Large intestine (tissue), 12 donors: ENCODE data around the gene CFLAR. TPM values are rescaled to one million over a fixed set of nuclear protein-coding genes. Genes with fewer than 3 reads are reported as not detected.

Source experiments
- DNase-seq, 2 donors: peaks; one replicate each; pipeline versions ENCODE4 v3.0.0 to v3.0.0-alpha.2; 2013
- H3K27ac ChIP-seq: one replicate; pipeline ENCODE4 v1.5.1; 2013; ENCODE audit warnings: low read length
- H3K27me3 ChIP-seq: 2 replicates; pipeline ENCODE4 v1.6.1; 2013; ENCODE audit warnings: low read length; ENCODE audit not compliant: control insufficient read depth, insufficient read depth
- H3K36me3 ChIP-seq: 2 replicates; pipeline ENCODE4 v1.6.1; 2013; ENCODE audit warnings: low read length; ENCODE audit not compliant: control insufficient read depth, insufficient read depth
- H3K4me1 ChIP-seq: one replicate; pipeline ENCODE4 v1.6.1; 2013; ENCODE audit warnings: low read length; ENCODE audit not compliant: control insufficient read depth, insufficient read depth
- H3K4me3 ChIP-seq: one replicate; pipeline ENCODE4 v1.5.1; 2013; ENCODE audit warnings: low read length
- H3K9me3 ChIP-seq: one replicate; pipeline ENCODE4 v1.6.1; 2013; ENCODE audit warnings: mild to moderate bottlenecking, low read depth, low read length, moderate library complexity; ENCODE audit not compliant: control insufficient read depth
- WGBS: methylation state at CpG from one replicate; pipeline ENCODE4 v1.1.5; 2013; ENCODE audit warnings: low lambda C conversion rate; ENCODE audit not compliant: insufficient coverage; 5-methylcytosine and 5-hydroxymethylcytosine counted together
- long read RNA-seq, 11 donors: transcript quantifications; one replicate each; lab custom pipeline, GENCODE V29; 2026
- polyA plus RNA-seq: library from polyadenylated mRNA; unstranded; fragments of 120-200 nt; gene quantifications from one replicate; pipeline ENCODE4 v1.2.1, GENCODE V29; 2013

CFLAR gene
- 90.6 TPM for polyA plus RNA-seq
- long read RNA-seq, donor 1, full-length matches to known transcripts: 3 of 3 reads
- long read RNA-seq, donor 1, partial matches to known transcripts: 0 of 3 reads
- long read RNA-seq, donor 1, other reads (novel, unspliced or antisense): 0 of 3 reads
- long read RNA-seq, donor 2, full-length matches to known transcripts: 18 of 29 reads
- long read RNA-seq, donor 2, partial matches to known transcripts: 11 of 29 reads
- long read RNA-seq, donor 2, other reads (novel, unspliced or antisense): 0 of 29 reads
- long read RNA-seq, donor 3: 0 reads
- long read RNA-seq, donor 4, partial matches to known transcripts: 0 of 2 reads
- long read RNA-seq, donor 4, other reads (novel, unspliced or antisense): 0 of 2 reads
- long read RNA-seq, donor 5, full-length matches to known transcripts: 5 of 5 reads
- long read RNA-seq, donor 5, partial matches to known transcripts: 0 of 5 reads
- long read RNA-seq, donor 5, other reads (novel, unspliced or antisense): 0 of 5 reads
- long read RNA-seq, donor 6, full-length matches to known transcripts: 10 of 10 reads
- long read RNA-seq, donor 6, partial matches to known transcripts: 0 of 10 reads
- long read RNA-seq, donor 6, other reads (novel, unspliced or antisense): 0 of 10 reads
- long read RNA-seq, donor 7, full-length matches to known transcripts: 6 of 6 reads
- long read RNA-seq, donor 7, partial matches to known transcripts: 0 of 6 reads
- long read RNA-seq, donor 7, other reads (novel, unspliced or antisense): 0 of 6 reads
- long read RNA-seq, donor 8, full-length matches to known transcripts: 14 of 14 reads
- long read RNA-seq, donor 8, partial matches to known transcripts: 0 of 14 reads
- long read RNA-seq, donor 8, other reads (novel, unspliced or antisense): 0 of 14 reads
- long read RNA-seq, donor 9, full-length matches to known transcripts: 9 of 15 reads
- long read RNA-seq, donor 9, partial matches to known transcripts: 6 of 15 reads
- long read RNA-seq, donor 9, other reads (novel, unspliced or antisense): 0 of 15 reads
- long read RNA-seq, donor 10, full-length matches to known transcripts: 12 of 17 reads
- long read RNA-seq, donor 10, partial matches to known transcripts: 5 of 17 reads
- long read RNA-seq, donor 10, other reads (novel, unspliced or antisense): 0 of 17 reads
- long read RNA-seq, donor 11, full-length matches to known transcripts: 6 of 6 reads
- long read RNA-seq, donor 11, partial matches to known transcripts: 0 of 6 reads
- long read RNA-seq, donor 11, other reads (novel, unspliced or antisense): 0 of 6 reads

GRCh38 chr2:201116115-201116958 is at the start of gene CFLAR:
TSS of gene CFLAR (plus strand) at chr2:201116164. CDS start at chr2:201129866, 13,702 bp downstream.
- H3K36me3 ChIP-seq: no peaks in the 10 kb centered on the region
- H3K27ac ChIP-seq: peak within 1 kb of the TSS; percentile 92
- peaks cover 12% of the 10 kb centered on the region for H3K4me1 ChIP-seq
- H3K9me3 ChIP-seq: peaks cover 5% of the 10 kb centered on the region
- peak; percentile 88 to 95 for DNase-seq
- peak within 1 kb of the TSS; percentile 83 for H3K4me3 ChIP-seq
- WGBS: no CpG with 5 or more reads among the region's 75 CpGs
- H3K27me3 ChIP-seq: no peaks in the 10 kb centered on the region

GRCh38 chr2:201070948-201071478 is 45.0 kb upstream of the CFLAR start:
- no peaks in the 10 kb centered on the region for H3K36me3 ChIP-seq
- no peaks in the 10 kb centered on the region for H3K9me3 ChIP-seq
- WGBS: no CpG with 5 or more reads among the region's 21 CpGs
- no peaks in the 10 kb centered on the region for H3K27me3 ChIP-seq
- H3K4me3 ChIP-seq: peak overlapping the region; percentile 97
- peak overlapping the region; percentile 88 for H3K27ac ChIP-seq
- H3K4me1 ChIP-seq: peaks cover 4% of the 10 kb centered on the region
- DNase-seq: peak in 1 of 2 donors; percentile 0

- no CpG with 5 or more reads among the region's 34 CpGs for WGBS
- H3K27me3 ChIP-seq: no peaks in the 10 kb centered on the region
- H3K9me3 ChIP-seq: no peaks in the 10 kb centered on the region
- H3K4me1 ChIP-seq: peaks cover 4% of the 10 kb centered on the region
- no peaks in the 10 kb centered on the region for H3K36me3 ChIP-seq
- peak within 1 kb of the TSS; percentile 97 for H3K4me3 ChIP-seq
- peak within 1 kb of the TSS; percentile 88 for H3K27ac ChIP-seq
- DNase-seq: peak; percentile 95 to 97
Measured at GRCh38 chr2:201071479-201072200, 44.3 kb upstream of the CFLAR start, which contains the start of the genes HYCC2 and NDUFB3. TSS of gene HYCC2 (minus strand) at chr2:201071671. CDS start at chr2:201024009, 47,662 bp downstream. TSS of gene NDUFB3 (plus strand) at chr2:201072001. CDS start at chr2:201078883, 6,882 bp downstream.

GRCh38 chr2:201072201-201072530 is 43.8 kb upstream of the CFLAR start:
- Histone ChIP-seq H3K9me3 (no peaks in the 10 kb centered on the region), H3K4me3 (peak overlapping the region; percentile 97), H3K4me1 (peaks cover 4% of the 10 kb centered on the region), H3K27me3 (no peaks in the 10 kb centered on the region), H3K36me3 (no peaks in the 10 kb centered on the region), H3K27ac (peak overlapping the region; percentile 88)
- DNase-seq: no peak
- WGBS: no CpG with 5 or more reads among the region's 5 CpGs

GRCh38 chr2:201073071-201073470 is 42.9 kb upstream of the CFLAR start:
- Histone ChIP-seq H3K27me3 (no peaks in the 10 kb centered on the region), H3K9me3 (no peaks in the 10 kb centered on the region), H3K4me3 (no peak overlapping the region), H3K27ac (no peak overlapping the region), H3K36me3 (no peaks in the 10 kb centered on the region), H3K4me1 (peaks cover 4% of the 10 kb centered on the region)
- 80% methylated on average over 1 of the region's 1 CpG for whole genome bisulfite sequencing
- DNase-seq: no peak

GRCh38 chr2:201074996-201075395 is 41.0 kb upstream of the CFLAR start:
- WGBS: 92% methylated on average over 2 of the region's 7 CpGs
- DNase-seq: no peak

GRCh38 chr2:201084863-201085262 is 31.1 kb upstream of the CFLAR start:
- Histone ChIP-seq H3K36me3 (peaks cover 42% of the 10 kb centered on the region), H3K9me3 (no peaks in the 10 kb centered on the region), H3K4me3 (no peak overlapping the region), H3K4me1 (no peaks in the 10 kb centered on the region), H3K27me3 (no peaks in the 10 kb centered on the region), H3K27ac (no peak overlapping the region)
- no peak for DNase-seq
- no CpG with 5 or more reads among the region's 2 CpGs for WGBS

More at GRCh38 chr2:201074996-201075395, 41.0 kb upstream of the CFLAR start:
- H3K4me3 ChIP-seq: no peak overlapping the region
- no peaks in the 10 kb centered on the region for H3K9me3 ChIP-seq
- no peak overlapping the region for H3K27ac ChIP-seq
- H3K36me3 ChIP-seq: peaks cover 10% of the 10 kb centered on the region
- H3K4me1 ChIP-seq: peaks cover 4% of the 10 kb centered on the region
- H3K27me3 ChIP-seq: no peaks in the 10 kb centered on the region

DNA sequence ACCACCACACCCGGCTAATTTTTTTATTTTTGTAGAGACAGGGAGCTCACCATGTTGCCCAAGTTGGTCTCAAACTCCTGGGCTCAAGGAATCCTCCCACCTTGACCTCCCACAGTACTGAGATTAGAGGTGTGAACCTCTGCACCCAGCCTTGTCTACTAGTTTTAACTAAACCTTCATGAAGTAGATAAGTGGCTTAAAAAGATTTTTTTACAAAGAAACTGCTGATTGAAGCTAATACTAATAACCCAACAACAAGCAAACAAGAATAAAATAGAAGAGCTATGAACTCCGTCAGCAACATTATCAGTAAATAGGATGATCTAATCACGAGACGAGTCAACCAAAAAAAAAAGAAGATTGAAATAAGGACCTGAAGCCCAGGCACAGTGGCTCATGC is 25.4 kb upstream of the CFLAR start:
- no peak for DNase-seq
- no peaks in the 10 kb centered on the region for H3K9me3 ChIP-seq
- no peaks in the 10 kb centered on the region for H3K4me1 ChIP-seq
- H3K4me3 ChIP-seq: no peak overlapping the region
- H3K36me3 ChIP-seq: peaks cover 15% of the 10 kb centered on the region
- H3K27me3 ChIP-seq: no peaks in the 10 kb centered on the region
- no peak overlapping the region for H3K27ac ChIP-seq
- WGBS: no CpG with 5 or more reads among the region's 4 CpGs

- WGBS: no CpG with 5 or more reads among the region's 5 CpGs
Measured at GRCh38 chr2:201093573-201093972, 22.4 kb upstream of the CFLAR start.

More at GRCh38 chr2:201093573-201093972, 22.4 kb upstream of the CFLAR start:
- DNase-seq: no peak
- no peaks in the 10 kb centered on the region for H3K27me3 ChIP-seq
- H3K27ac ChIP-seq: no peak overlapping the region
- no peaks in the 10 kb centered on the region for H3K9me3 ChIP-seq
- H3K4me1 ChIP-seq: no peaks in the 10 kb centered on the region
- H3K36me3 ChIP-seq: no peaks in the 10 kb centered on the region
- no peak overlapping the region for H3K4me3 ChIP-seq
